Measurements from ENCODE around the gene POLR1G.

- TF ChIP-seq CTCF (conservative IDR thresholded peaks at IDR 0.05; ENCODE audit: low read depth, low read length) (no peak), EZH2 (IDR thresholded peaks at IDR 0.05; ENCODE audit: low read length, unreplicated experiment) (no peak), EZH2phosphoT487 (IDR thresholded peaks at IDR 0.05; ENCODE audit: borderline replicate concordance, low read length) (no peak)
Measured at GRCh38 chr19:45418802-45419201, 12.4 kb downstream of the POLR1G start.
